ENCODE data around the gene SPZ1.
"Not testable (repeated sequence)": the region's sequence is repeated elsewhere in the genome, so short reads cannot be mapped to it uniquely, and the experiment has no call there.

The SPZ1 gene

DNA sequence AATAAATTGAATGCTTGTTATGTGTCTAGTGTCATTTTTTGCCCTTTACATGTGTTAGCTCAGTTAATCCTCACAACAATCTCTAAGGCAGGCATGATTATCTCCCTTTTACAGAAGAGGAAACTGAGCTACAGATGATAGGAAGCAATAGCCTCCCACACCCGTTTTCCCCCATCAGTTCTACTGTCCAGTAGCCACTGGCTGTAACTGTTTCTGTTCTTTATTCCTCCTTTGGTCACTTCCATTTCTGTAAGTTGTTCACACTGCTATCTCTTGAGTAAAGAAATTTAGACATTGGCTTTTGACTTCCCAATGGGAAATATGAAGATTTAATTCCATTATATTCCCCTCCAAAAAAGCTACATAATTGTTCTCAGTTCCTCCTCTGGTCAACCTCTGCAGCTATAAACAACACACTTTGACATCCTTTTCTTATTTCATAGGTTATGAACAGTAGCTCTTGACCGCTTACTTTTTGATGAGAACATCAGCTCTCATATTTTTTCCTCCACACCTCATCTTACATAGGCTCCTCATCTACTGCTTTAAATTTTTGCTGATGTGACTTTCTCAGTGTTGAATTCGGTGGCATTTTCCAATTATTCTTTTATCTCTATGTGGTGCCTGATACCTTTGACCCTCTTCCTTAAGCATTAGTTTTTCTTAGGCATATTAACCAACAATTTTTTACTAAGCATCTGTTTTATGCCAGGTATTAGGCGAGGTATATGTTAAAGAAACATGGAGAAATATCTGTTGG is 21.4 kb downstream of the SPZ1 start:
- FAIRE-seq: no peak

DNA sequence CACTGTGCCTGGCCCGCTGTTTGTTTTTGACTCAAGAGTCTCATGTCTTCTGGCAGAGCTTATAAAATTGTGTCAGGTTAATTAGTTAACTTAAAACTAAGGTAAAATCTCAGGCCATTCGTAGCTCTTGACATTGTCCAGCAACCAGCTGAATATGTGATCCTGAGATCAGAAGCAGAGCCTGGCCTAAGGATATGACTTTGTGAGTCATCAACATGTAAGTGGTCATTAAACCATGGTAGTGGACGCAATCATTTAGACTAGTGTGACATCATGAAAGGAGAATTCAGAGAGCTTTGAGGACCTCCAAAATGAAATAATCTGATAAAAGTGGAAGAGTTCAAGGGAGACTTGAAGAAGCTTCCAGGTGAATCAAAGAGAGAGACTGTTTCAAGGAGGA is 23.3 kb downstream of the SPZ1 start:
- FAIRE-seq: no peak

DNA sequence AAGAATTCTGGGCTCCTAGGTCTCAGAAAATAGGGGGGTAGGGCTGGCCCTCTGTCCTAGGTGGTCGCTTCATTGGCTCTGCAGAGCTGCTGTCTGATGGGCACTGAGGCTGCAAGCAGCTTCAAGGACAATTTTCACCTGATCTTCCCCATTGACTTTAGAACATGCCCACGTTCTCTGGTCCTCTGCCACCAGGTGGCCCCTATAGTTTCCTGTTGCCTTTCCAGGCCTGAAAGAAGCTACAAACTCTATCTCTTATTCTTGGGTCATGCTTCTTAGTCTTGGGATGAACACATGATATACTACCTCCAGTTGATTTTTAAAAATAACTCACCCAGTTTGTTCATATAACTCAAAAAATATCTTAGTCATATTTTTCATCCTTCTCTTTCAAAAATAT is 26.3 kb downstream of the SPZ1 start:
- FAIRE-seq: no peak

DNA sequence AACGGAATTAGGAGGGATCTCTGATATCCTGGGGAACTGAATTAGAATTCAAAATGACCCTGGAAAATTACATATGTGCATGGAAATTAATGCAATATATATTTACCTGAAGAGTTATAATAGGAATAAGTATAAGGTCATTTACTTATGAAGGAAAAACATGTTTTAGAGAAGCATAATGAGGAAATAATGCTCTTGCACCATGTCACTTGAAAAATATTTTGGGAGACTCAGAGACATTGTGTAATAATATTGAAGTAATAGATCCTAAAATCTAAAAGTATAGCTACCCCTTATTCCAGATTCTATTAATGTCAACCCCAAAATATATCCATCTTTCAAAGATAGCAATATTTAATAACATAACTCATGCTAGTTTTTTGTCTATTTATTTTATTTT is 28.4 kb downstream of the SPZ1 start:
- no peak for FAIRE-seq

DNA sequence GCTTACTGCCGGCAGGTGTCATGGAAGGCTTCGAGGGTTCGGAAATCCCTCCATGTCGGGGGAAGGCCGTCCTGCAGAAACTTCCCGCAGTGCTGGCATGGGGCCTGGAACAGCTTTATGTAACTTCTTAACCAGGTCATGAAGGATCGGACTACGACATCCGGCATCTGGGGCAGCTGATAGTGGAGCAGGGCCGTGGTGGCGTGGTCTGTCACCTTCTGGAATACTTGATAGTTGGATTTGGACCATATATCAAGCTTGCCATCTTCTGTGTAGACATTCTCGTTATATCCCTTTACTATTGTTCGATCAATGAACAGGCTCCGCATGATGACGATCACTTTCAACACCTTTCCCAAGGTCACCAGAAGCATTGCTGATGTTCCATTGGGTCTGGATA is 31.2 kb downstream of the SPZ1 start:
- not testable (repeated sequence) for FAIRE-seq

DNA sequence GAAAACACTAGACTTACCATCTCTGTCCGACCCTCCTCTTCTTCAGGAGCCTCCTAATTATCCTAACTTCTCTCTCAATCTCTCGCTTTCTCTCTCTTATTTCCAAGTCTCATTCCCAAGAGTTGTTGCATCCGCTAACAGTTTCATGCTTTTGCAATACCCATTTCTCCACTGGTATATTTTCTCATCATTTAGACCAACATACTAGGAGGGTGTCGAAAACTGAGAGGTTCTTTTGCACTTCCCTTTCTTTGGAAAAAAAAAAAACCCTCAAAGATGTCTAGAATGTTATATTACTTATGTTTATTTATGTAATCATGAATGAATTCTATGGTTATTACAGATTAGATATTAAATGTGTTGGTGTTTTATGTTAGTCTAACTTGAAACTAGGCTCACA is 35.9 kb downstream of the SPZ1 start:
- FAIRE-seq: no peak

DNA sequence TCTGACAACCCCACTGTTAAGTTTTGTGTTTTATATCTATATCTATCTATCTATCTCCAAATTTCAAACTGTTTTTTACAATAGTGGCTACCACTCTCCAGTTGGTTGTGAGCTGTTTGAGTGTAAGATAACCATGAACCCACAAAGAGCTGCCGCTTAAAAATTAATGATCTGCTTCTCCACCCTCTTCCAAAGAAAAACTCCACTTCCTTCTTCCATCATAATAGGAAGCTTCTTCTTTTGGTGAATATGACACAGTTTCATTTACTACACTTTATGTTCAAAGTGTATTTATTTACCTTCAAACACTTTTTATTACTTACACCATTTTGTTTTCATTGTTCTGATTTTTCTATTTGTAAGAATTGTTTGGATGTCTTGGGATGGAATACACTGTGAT is 37.9 kb downstream of the SPZ1 start:
- FAIRE-seq: no peak

DNA sequence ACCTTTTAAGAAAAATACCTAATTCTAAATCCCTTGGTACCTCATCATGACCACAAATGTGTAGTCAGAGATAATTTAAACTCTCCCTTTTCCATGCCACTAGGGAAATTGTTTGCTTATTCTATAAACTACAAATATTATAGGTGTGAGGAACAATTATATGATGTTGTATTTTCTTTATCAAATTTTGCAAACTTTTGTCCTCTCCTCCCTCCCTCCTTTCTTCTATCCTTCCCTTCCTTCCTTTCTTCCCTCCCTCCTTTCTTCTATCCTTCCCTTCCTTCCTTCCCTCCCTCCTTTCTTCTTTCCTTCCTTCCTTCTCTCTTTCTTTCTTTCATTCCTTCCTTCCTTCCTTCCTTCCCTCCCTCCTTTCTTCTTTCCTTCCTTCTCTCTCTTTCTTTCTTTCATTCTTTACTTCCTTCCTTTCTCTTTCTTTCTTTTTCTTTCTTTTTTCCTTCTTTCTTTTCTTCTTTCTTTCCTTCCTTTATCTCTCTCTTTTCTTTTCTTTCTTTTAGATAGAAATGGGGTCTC is 41.2 kb downstream of the SPZ1 start:
- FAIRE-seq: no peak

DNA sequence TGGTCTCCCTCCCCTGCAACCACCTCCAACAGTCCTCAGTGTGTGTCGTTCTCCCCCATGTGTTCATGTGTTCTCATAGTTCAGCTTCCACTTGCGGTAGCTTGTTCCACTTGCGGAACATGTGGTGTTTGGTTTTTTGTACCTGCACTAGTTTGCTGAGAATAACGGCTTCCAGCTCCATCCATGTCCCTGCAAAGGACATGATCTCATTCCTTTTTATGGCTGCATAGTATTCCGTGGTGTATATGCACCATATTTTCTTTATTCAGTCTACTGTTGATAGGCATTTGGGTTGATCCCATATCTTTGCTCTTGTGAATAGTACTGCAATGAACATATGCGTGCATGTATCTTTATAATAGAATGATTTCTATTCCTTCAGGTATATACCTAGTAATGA is 45.1 kb downstream of the SPZ1 start:
- FAIRE-seq: no peak

DNA sequence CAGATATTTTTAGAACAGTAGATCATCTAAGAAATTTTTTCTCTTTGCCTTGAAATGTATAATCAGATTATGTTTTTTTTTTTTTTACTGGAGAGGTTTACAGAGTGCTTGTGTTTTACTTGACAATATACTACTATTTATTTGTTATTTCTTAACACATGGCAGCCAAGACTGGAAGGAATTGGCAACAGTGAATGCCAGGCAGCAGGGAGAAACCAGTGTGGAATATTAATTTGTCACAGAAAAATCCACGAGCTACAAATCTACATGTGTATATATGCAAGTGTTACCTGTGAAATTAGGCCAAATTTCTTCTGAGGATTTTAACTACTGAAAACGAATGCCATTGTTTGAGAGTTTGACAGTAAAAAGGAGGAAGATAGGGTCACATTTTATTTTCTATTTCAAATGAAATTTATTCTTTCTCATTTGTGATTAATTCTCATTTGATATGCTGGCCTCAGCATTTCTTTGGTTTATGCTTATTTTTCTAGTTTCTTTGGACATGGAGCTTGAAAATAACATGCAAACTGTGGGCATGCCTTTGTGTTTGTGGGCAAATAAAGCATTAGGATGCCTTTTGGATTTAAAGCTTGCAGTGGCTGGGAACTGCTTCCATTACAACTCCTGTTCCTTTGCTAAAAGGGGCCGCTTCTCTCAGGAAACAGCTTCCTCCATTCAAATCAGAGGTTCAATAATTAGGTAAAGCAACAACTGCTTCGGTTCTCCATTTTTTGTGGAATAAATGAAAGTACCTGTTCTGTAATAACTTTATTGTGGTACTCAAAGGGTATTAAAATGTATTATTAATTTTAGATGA is 49.1 kb downstream of the SPZ1 start:
- no peak for FAIRE-seq

DNA sequence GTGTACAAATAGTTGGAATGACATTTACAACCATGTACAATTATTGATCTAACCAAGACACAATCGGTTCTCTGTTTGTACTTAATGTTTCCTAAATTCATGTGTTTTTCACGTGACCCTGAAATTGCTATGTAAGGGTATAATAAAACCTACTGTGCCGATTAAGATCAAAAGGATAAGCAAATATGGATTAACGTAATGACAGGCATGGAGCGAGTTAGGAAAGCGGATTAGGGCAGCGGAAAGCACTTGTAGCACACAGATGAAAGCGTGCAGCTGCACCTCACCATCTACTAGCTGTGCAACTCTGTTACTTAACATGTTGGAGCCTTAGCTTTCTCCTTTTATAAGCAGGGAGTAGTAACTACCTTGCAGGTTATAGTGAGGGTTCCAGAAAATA is 49.7 kb downstream of the SPZ1 start:
- FAIRE-seq: no peak

DNA sequence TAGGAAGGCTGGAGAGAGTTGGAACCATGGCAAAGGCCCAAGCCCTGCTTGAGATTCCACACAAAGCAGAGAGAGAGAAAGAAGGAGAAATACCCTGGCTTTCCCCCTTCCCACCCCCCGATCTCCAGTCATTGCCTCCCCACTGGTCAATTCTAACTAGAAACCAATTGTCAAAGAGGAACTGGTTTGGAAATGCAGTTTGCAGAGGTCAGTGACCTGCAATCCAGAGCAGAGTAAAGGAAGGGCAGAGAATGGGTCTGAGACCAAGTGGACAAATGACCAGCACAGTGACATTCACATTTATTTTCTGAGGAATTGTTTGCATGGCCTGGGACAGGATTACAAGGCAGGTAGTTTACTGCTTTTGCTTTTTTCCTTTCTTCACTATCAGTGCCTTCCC is 50.6 kb downstream of the SPZ1 start:
- FAIRE-seq: no peak
